Keratinocyte (primary cell): ENCODE measurements around the gene PHACTR1.

Source experiments
- EZH2 ChIP-seq: IDR thresholded peaks from one replicate; pipeline ENCODE4 v1.6.1; 2012; ENCODE audit warnings: inconsistent platforms, mild to moderate bottlenecking, low read length, moderate library complexity
- TF ChIP-seq, protein P1 (sequence below), 3 experiments: IDR thresholded peaks in 1 of 3; conservative IDR thresholded peaks in 1 of 3; optimal IDR thresholded peaks in 1 of 3; 2 replicates in 2 of 3; 3 replicates in 1 of 3; pipeline versions ENCODE3 to v1.5.1; 2011; ENCODE audit warnings: low read length in 3 of 3, mild to moderate bottlenecking in 3 of 3, moderate library complexity in 2 of 3, control low read depth in 1 of 3, inconsistent platforms in 1 of 3; ENCODE audit not compliant: insufficient read depth in 2 of 3; ENCODE audit errors: extremely low read depth in 1 of 3

DNA sequence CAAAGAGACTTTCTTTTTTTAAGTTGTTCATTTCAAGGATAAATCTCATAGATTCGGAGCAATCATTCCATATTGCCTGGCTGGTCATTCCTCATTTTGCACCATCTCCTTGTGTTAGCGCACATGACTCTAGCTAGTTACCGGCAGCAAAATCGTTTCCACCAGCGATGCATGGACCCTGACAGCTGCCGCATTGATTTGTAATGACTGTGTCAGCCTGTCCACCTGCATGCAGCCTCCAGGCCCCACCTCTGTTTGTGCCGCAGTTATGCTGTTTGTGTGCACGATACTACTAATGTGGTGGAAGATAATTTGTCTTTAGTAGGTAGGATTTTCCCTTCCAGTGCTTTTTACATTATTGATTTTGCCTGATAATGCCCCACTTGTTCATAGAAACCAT is 447.7 kb downstream of the PHACTR1 start:
- TF ChIP-seq, protein P1, sequence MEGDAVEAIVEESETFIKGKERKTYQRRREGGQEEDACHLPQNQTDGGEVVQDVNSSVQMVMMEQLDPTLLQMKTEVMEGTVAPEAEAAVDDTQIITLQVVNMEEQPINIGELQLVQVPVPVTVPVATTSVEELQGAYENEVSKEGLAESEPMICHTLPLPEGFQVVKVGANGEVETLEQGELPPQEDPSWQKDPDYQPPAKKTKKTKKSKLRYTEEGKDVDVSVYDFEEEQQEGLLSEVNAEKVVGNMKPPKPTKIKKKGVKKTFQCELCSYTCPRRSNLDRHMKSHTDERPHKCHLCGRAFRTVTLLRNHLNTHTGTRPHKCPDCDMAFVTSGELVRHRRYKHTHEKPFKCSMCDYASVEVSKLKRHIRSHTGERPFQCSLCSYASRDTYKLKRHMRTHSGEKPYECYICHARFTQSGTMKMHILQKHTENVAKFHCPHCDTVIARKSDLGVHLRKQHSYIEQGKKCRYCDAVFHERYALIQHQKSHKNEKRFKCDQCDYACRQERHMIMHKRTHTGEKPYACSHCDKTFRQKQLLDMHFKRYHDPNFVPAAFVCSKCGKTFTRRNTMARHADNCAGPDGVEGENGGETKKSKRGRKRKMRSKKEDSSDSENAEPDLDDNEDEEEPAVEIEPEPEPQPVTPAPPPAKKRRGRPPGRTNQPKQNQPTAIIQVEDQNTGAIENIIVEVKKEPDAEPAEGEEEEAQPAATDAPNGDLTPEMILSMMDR (optimal IDR thresholded peaks at IDR 0.05 in 1 of 3, IDR thresholded peaks at IDR 0.05 in 1 of 3, conservative IDR thresholded peaks at IDR 0.05 in 1 of 3; ENCODE audit: extremely low read depth in 1 of 3, insufficient read depth in 2 of 3, low read length in 3 of 3): no peak
- TF ChIP-seq EZH2: no peak
